Fibroblast of the aortic adventitia (primary cell): ENCODE results near the gene GLYATL3. TPM values are rescaled to one million over a fixed set of nuclear protein-coding genes. Genes with fewer than 3 reads are reported as not detected.

ENCODE experiments used
- DNase-seq: peaks from one replicate; pipeline ENCODE4 v3.0.0-alpha.2; 2010; ENCODE audit warnings: low read depth
- H3K4me3 ChIP-seq: 2 replicates; pipeline ENCODE4 v1.5.1; 2011; ENCODE audit warnings: low read depth, mild to moderate bottlenecking, control low read depth, low read length, moderate library complexity
- CTCF ChIP-seq: IDR thresholded peaks from 2 replicates; pipeline ENCODE4 v1.5.1; 2011; ENCODE audit warnings: mild to moderate bottlenecking, low read length, control low read depth, inconsistent platforms; ENCODE audit not compliant: insufficient read depth
- total RNA-seq: library from RNA; depleted of rRNA; stranded (reverse); fragments of >200 nt; gene quantifications from 2 replicates; pipeline ENCODE4 v1.2.3, GENCODE V29; 2012; ENCODE audit warnings: low replicate concordance

Gene GLYATL3
- total RNA-seq, 1 donor: not detected

- DNase-seq: no peak
- no peak overlapping the region for H3K4me3 ChIP-seq
- no peak for TF ChIP-seq CTCF
These were observed 24.2 kb downstream of the GLYATL3 start for GRCh38 chr6:49523901-49524300.

- DNase-seq: no peak
- TF ChIP-seq CTCF: no peak
- H3K4me3 ChIP-seq: no peak overlapping the region
These were observed 24.8 kb downstream of the GLYATL3 start for GRCh38 chr6:49524541-49524940.

- no peak for DNase-seq
These were observed 26.9 kb downstream of the GLYATL3 start for GRCh38 chr6:49526598-49526997.

GRCh38 chr6:49527320-49527719 lies 27.6 kb downstream of the GLYATL3 start:
- TF ChIP-seq CTCF: no peak
- no peak overlapping the region for H3K4me3 ChIP-seq
- no peak for DNase-seq

More at GRCh38 chr6:49526598-49526997, 26.9 kb downstream of the GLYATL3 start:
- TF ChIP-seq CTCF: no peak
- H3K4me3 ChIP-seq: no peak overlapping the region

GRCh38 chr6:49528571-49528970 lies 28.8 kb downstream of the GLYATL3 start:
- DNase-seq: no peak
- no peak for TF ChIP-seq CTCF

GRCh38 chr6:49530141-49530776 lies 30.5 kb downstream of the GLYATL3 start:
- H3K4me3 ChIP-seq: no peak overlapping the region
- TF ChIP-seq CTCF: no peak
- DNase-seq: no peak

More at GRCh38 chr6:49528571-49528970, 28.8 kb downstream of the GLYATL3 start:
- H3K4me3 ChIP-seq: no peak overlapping the region
